ENCODE measurements around the gene ASPDH.

Gene ASPDH

DNA sequence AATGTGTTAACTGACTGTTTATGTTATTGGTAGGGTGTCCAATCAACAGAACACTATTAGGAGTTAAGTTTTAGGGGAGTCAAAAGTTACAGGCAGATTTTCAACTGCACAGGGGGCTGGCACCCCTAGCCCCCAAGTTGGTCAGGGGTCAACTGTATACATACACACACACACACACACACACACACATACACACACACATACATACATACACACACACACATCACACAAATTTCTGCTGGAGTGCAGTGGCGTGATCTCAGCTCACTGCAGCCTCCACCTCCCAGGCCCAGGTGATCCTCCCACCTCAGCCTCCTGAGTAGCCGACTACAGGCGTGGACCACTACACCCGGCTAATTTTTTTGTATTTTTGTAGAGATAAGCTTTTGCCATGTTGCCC, 44.3 kb upstream of the ASPDH start:
- TF ChIP-seq, protein P1, sequence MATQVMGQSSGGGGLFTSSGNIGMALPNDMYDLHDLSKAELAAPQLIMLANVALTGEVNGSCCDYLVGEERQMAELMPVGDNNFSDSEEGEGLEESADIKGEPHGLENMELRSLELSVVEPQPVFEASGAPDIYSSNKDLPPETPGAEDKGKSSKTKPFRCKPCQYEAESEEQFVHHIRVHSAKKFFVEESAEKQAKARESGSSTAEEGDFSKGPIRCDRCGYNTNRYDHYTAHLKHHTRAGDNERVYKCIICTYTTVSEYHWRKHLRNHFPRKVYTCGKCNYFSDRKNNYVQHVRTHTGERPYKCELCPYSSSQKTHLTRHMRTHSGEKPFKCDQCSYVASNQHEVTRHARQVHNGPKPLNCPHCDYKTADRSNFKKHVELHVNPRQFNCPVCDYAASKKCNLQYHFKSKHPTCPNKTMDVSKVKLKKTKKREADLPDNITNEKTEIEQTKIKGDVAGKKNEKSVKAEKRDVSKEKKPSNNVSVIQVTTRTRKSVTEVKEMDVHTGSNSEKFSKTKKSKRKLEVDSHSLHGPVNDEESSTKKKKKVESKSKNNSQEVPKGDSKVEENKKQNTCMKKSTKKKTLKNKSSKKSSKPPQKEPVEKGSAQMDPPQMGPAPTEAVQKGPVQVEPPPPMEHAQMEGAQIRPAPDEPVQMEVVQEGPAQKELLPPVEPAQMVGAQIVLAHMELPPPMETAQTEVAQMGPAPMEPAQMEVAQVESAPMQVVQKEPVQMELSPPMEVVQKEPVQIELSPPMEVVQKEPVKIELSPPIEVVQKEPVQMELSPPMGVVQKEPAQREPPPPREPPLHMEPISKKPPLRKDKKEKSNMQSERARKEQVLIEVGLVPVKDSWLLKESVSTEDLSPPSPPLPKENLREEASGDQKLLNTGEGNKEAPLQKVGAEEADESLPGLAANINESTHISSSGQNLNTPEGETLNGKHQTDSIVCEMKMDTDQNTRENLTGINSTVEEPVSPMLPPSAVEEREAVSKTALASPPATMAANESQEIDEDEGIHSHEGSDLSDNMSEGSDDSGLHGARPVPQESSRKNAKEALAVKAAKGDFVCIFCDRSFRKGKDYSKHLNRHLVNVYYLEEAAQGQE (IDR thresholded peaks at IDR 0.05; ENCODE audit: insufficient read depth in 1 of 2, low read depth in 2 of 2, low read length in 2 of 2), result no peak
- TF ChIP-seq POLR2AphosphoS5 (IDR thresholded peaks at IDR 0.05; ENCODE audit: low read depth, low read length) (no peak), FOXP2 (optimal IDR thresholded peaks at IDR 0.05; ENCODE audit: borderline replicate concordance, extremely low read depth, extremely low read length, insufficient read depth) (no peak), SIN3A (IDR thresholded peaks at IDR 0.05; ENCODE audit: borderline replicate concordance, insufficient read depth, low read length) (no peak)

DNA sequence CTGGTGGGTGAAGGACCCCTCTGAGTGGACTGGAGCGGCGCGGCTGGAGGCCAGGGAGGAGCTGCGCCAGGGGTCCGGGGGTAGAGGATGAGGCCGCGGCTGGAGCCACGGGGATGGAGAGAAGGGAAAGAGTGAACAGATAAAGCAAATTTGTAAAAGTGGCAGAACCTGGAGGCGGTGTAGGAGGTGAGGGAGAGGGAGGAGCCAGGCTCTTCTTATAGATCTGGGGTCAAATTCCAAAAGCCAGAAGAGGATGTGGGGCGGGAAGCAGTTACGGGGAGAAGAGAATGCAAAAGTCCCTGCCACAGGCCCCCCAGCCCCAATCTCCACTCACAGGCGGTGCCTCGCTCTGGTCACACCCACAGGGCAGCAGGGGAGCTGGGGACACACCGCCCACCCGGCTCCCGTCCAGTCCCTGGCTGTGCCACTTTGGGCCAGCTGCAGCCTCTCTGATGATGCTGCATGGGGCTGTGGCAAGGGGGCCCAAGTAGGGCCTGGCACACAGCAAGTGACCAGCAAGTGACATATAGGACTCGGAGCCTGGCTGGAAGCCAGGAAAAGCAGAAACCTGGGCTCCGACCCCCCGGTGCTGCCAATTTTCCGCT, 43.4 kb upstream of the ASPDH start:
- TF ChIP-seq, protein P1 (IDR thresholded peaks at IDR 0.05; ENCODE audit: insufficient read depth in 1 of 2, low read depth in 2 of 2, low read length in 2 of 2), result no peak
- no peak for TF ChIP-seq SIN3A (IDR thresholded peaks at IDR 0.05; ENCODE audit: borderline replicate concordance, insufficient read depth, low read length)
- no peak for TF ChIP-seq TAF1 (IDR thresholded peaks at IDR 0.05; ENCODE audit: borderline replicate concordance, insufficient read depth, low read length)
- TF ChIP-seq FOXP2 (optimal IDR thresholded peaks at IDR 0.05; ENCODE audit: borderline replicate concordance, extremely low read depth, extremely low read length, insufficient read depth), result no peak
- TF ChIP-seq POLR2AphosphoS5 (IDR thresholded peaks at IDR 0.05; ENCODE audit: low read depth, low read length), result no peak

DNA sequence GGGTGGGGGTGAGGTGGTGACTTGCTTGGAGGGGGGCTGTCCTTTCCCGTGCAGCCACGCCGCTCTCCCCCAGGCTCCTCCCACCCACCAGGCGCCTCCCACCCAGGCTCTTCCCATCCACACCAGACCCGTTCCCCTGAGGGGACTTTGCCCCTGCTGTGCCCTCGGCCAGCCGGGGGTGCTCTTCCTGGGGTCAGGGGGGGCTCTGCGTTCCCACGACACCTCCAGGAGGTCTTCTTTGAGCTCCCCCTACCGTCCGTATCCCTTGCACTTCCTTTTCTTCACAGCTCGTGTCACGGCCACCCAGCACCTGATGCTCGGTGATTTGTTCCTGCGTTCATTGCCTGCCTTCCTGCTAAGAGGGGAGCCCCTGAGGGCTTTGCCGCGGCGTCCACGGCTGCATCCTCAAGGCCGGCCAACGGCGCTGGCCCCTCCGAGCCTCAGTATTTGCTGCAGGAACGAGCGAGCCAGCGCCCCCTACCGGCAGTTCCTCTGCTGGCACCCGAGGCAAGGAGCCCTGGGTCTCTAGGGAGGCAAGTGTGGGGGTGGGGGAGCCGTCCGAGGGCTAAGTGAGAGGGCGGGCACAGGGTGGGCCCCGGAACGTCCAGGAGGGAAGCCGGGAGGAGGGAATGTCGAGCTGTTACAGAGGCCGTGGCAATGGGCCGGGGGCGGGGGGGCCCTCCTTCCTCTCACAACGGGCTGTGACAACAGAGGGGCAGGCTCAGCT, 42.7 kb upstream of the ASPDH start:
- peak; percentile 11 for TF ChIP-seq FOXP2 (optimal IDR thresholded peaks at IDR 0.05; ENCODE audit: borderline replicate concordance, extremely low read depth, extremely low read length, insufficient read depth)
- TF ChIP-seq TAF1 (IDR thresholded peaks at IDR 0.05; ENCODE audit: borderline replicate concordance, insufficient read depth, low read length), result no peak
- no peak for TF ChIP-seq SIN3A (IDR thresholded peaks at IDR 0.05; ENCODE audit: borderline replicate concordance, insufficient read depth, low read length)

DNA sequence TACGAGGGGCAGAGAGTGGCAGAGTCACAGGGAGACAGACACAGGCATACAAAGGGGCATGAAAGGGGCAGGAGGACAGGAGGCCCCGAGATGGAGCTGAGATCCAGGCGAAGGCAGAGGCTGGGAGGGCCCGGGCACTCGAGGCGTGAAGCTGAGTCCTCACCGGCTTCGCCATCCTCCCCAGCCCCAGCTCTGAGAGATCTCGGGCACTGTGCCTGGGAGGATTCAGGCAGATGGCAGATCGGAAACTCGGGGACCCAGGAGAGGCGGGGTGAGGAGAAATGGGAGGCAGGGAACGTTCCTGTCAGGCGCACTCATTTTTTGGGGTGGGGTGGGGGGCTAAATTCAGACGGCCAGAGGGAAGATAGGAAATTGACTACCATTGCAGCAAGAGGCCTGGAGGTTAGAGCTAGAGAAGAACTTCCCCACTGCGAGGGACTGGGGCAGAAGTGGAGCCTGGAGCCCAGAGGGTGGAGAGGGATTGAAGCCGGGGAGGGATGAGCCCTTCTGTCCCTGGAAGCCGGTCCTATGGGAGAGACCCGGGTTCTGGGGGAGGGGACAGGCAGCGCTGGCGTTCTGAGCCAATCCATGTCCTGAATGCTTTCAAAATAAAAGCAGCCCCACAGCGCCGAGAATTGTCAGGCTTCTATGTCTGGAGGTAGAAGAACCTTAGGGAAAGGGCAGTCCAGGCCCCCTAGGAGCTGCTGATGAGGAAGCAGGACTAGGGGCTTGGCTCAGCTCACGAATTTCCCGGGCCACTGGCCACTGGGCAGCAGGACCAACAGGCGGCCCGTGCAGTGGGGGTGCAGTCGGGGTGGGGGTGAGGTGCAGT, 42.0 kb upstream of the ASPDH start:
- TF ChIP-seq, protein P1 (IDR thresholded peaks at IDR 0.05; ENCODE audit: insufficient read depth in 1 of 2, low read depth in 2 of 2, low read length in 2 of 2), result no peak
- TF ChIP-seq POLR2AphosphoS5 (IDR thresholded peaks at IDR 0.05; ENCODE audit: low read depth, low read length) (no peak), FOXP2 (optimal IDR thresholded peaks at IDR 0.05; ENCODE audit: borderline replicate concordance, extremely low read depth, extremely low read length, insufficient read depth) (no peak), SIN3A (IDR thresholded peaks at IDR 0.05; ENCODE audit: borderline replicate concordance, insufficient read depth, low read length) (no peak), TAF1 (IDR thresholded peaks at IDR 0.05; ENCODE audit: borderline replicate concordance, insufficient read depth, low read length) (no peak)

DNA sequence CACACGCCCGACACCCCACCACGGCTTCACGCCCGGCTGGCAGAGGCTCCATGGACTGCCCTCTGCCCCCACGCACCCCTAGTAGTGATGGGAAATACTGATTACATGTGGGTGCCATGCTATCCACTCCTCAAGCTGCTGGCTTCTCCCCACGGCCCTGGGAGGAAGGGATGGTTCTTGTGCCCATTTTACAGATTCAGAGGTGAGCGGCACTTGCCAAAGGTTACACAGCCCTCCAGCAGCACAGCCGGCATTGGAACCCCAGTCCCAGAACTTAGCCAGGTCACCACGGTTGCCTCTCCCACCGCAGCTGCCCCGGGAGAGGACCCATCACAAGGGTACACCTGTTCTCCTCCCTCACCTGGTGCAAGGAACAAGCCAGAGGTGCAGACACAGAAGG, 41.3 kb upstream of the ASPDH start:
- no peak for TF ChIP-seq FOXP2 (optimal IDR thresholded peaks at IDR 0.05; ENCODE audit: borderline replicate concordance, extremely low read depth, extremely low read length, insufficient read depth)
- no peak for TF ChIP-seq TAF1 (IDR thresholded peaks at IDR 0.05; ENCODE audit: borderline replicate concordance, insufficient read depth, low read length)
- TF ChIP-seq, protein P1 (IDR thresholded peaks at IDR 0.05; ENCODE audit: insufficient read depth in 1 of 2, low read depth in 2 of 2, low read length in 2 of 2), result no peak
- TF ChIP-seq SIN3A (IDR thresholded peaks at IDR 0.05; ENCODE audit: borderline replicate concordance, insufficient read depth, low read length), result no peak
- TF ChIP-seq POLR2AphosphoS5 (IDR thresholded peaks at IDR 0.05; ENCODE audit: low read depth, low read length), result no peak
